HepG2 (cell line): ENCODE measurements around the gene LINGO3. TPM values are rescaled to one million over a fixed set of nuclear protein-coding genes. Genes with fewer than 3 reads are reported as not detected.
A peak's percentile ranks its signal among the peaks of the same experiment; 100 is the strongest.

ENCODE experiments used
- ATAC-seq: fragments of 200-7000 bp; cut with Tn5 transposase; 3 replicates; pipeline ENCODE4 v1.9.1; 2020; ENCODE audit warnings: mild to moderate bottlenecking, moderate library complexity
- BruUV-seq: library from RNA; stranded (reverse); fragments of 400-500 nt; replicated peaks from 2 replicates; lab custom pipeline; 2021; lab: Mats Ljungman, UMichigan
- CTCF ChIA-PET: fragments of 300-600 bp; formaldehyde crosslinking; extraction: SDS; loops from one replicate; lab custom pipeline; 2021; ENCODE audit warnings: low total read pairs, inconsistent platforms, low intra/inter-chr PET ratio; lab: Yijun Ruan, JAX
- POLR2A ChIA-PET: fragments of 350-600 bp; sonication (Branson Sonifier 250); formaldehyde crosslinking; loops from one replicate; lab custom pipeline; 2020; ENCODE audit warnings: antibody characterized with exemption, inconsistent platforms; lab: Yijun Ruan, JAX
- DNase-seq: peaks from one replicate; pipeline ENCODE4 v3.0.0-alpha.2; 2015; ENCODE audit warnings: low spot score
- FAIRE-seq: peaks from 3 replicates; lab custom pipeline; 2011; peaks lifted over from hg19 to GRCh38; lab: Jason Lieb, UNC
- H2AFZ ChIP-seq: one replicate; pipeline ENCODE4 v1.6.1; 2011; ENCODE audit warnings: low read length, inconsistent platforms
- H3K27ac ChIP-seq: fragments of 300-600 bp; 3 replicates; pipeline ENCODE4 v1.8.0; 2011; ENCODE audit warnings: mixed run types, mild to moderate bottlenecking, mixed read lengths, low read length, inconsistent platforms; ENCODE audit not compliant: insufficient read depth; ENCODE audit errors: extremely low read length
- H3K27me3 ChIP-seq, 2 experiments: fragments of 200-600 bp in 1 of 2; 2 replicates in 1 of 2; 3 replicates in 1 of 2; pipeline versions ENCODE4 v1.6.0 to v1.8.0; 2011; ENCODE audit warnings: low read length in 2 of 2, mild to moderate bottlenecking in 2 of 2, moderate library complexity in 2 of 2, inconsistent platforms in 1 of 2; ENCODE audit not compliant: insufficient read depth in 2 of 2, control insufficient read depth in 1 of 2
- H3K36me3 ChIP-seq, 2 experiments: fragments of 200-600 bp in 1 of 2; replicated peaks in 1 of 2; 2 replicates in 1 of 2; 3 replicates in 1 of 2; pipeline versions ENCODE4 v1.5.1 to v1.8.0; 2011; ENCODE audit warnings: low read length in 2 of 2, inconsistent platforms in 1 of 2; ENCODE audit not compliant: insufficient read depth in 2 of 2, control insufficient read depth in 1 of 2
- H3K4me1 ChIP-seq: 2 replicates; pipeline ENCODE4 v1.5.1; 2012; ENCODE audit warnings: low read length, inconsistent platforms; ENCODE audit not compliant: insufficient read depth
- H3K4me2 ChIP-seq: 2 replicates; pipeline ENCODE4 v1.6.0; 2011; ENCODE audit warnings: low read depth, low read length, inconsistent platforms
- H3K4me3 ChIP-seq, 3 experiments: fragments of 200-600 bp in 1 of 3; sonication (generic), shearing (Covaris generic) in 1 of 3; replicated peaks in 1 of 3; 2 replicates each; pipeline ENCODE4 v1.5.1; 2011 to 2016; ENCODE audit warnings: low read length in 3 of 3, inconsistent platforms in 2 of 3, low read depth in 2 of 3, mild to moderate bottlenecking in 2 of 3, control low read depth in 1 of 3, mixed read lengths in 1 of 3; ENCODE audit not compliant: insufficient read depth in 1 of 3
- H3K79me2 ChIP-seq: one replicate; pipeline ENCODE4 v1.6.1; 2011; ENCODE audit warnings: low read length, inconsistent platforms; ENCODE audit not compliant: insufficient read depth
- H3K9ac ChIP-seq: 2 replicates; pipeline ENCODE4 v1.6.0; 2011; ENCODE audit warnings: mild to moderate bottlenecking, low read depth, low read length, inconsistent platforms; ENCODE audit not compliant: insufficient read depth
- H3K9me3 ChIP-seq: 2 replicates; pipeline ENCODE4 v1.5.1; 2012; ENCODE audit warnings: mild to moderate bottlenecking, low read length
- H4K20me1 ChIP-seq: 2 replicates; pipeline ENCODE4 v1.6.0; 2011; ENCODE audit warnings: inconsistent platforms, mild to moderate bottlenecking, low read length, moderate library complexity; ENCODE audit not compliant: insufficient read depth
- AGO1 ChIP-seq: fragments of 200-400 bp; formaldehyde crosslinking; IDR thresholded peaks from 2 replicates; pipeline ENCODE4 v1.6.1; 2017; ENCODE audit warnings: mild to moderate bottlenecking, low read depth, low read length, moderate library complexity; ENCODE audit not compliant: poor library complexity, severe bottlenecking
- BHLHE40 ChIP-seq: IDR thresholded peaks from 2 replicates; pipeline ENCODE4 v1.6.1; 2011; ENCODE audit warnings: low read length, improper control_type of control experiment
- LBX2 ChIP-seq: sonication (generic); formaldehyde crosslinking; IDR thresholded peaks from 2 replicates; pipeline ENCODE4 v1.5.0; 2020; ENCODE audit warnings: missing genetic modification reagents, mild to moderate bottlenecking, borderline replicate concordance
- MBD4 ChIP-seq: IDR thresholded peaks from 2 replicates; pipeline ENCODE4 v1.6.1; 2012; ENCODE audit warnings: low read length, inconsistent platforms, borderline replicate concordance
- NONO ChIP-seq, 2 experiments: fragments of 450-650 bp in 1 of 2; sonication (generic) in 1 of 2; formaldehyde crosslinking in 1 of 2; IDR thresholded peaks in 1 of 2; conservative IDR thresholded peaks in 1 of 2; 2 replicates each; pipeline versions ENCODE4 v1.6.1 to v1.8.0; 2017 to 2022; ENCODE audit warnings: mild to moderate bottlenecking in 1 of 2, missing genetic modification reagents in 1 of 2, moderate library complexity in 1 of 2
- POLR2AphosphoS2 ChIP-seq: IDR thresholded peaks from 2 replicates; pipeline ENCODE4 v1.6.1; 2011; ENCODE audit warnings: low read depth, low read length, improper control_type of control experiment
- SOX5 ChIP-seq: IDR thresholded peaks from 2 replicates; pipeline ENCODE4 v1.6.1; 2016; ENCODE audit warnings: borderline replicate concordance
- U2AF2 ChIP-seq: fragments of 200-400 bp; formaldehyde crosslinking; IDR thresholded peaks from 2 replicates; pipeline ENCODE4 v1.6.1; 2017; ENCODE audit warnings: low read depth, mild to moderate bottlenecking, low read length
- YY1 ChIP-seq: IDR thresholded peaks from 2 replicates; pipeline ENCODE4 v1.6.1; 2011; ENCODE audit warnings: low read length, low read depth, moderate library complexity, mild to moderate bottlenecking; ENCODE audit not compliant: insufficient read depth, insufficient replicate concordance
- ZBTB4 ChIP-seq: sonication (generic); formaldehyde crosslinking; IDR thresholded peaks from 2 replicates; pipeline ENCODE4 v1.4.0; 2020; ENCODE audit warnings: missing genetic modification reagents, mild to moderate bottlenecking, borderline replicate concordance
- ZHX1 ChIP-seq: sonication (generic); formaldehyde crosslinking; IDR thresholded peaks from 2 replicates; pipeline ENCODE4 v1.8.1; 2022; ENCODE audit warnings: low read depth, mild to moderate bottlenecking, missing genetic modification reagents
- ZNF160 ChIP-seq: sonication (generic); formaldehyde crosslinking; IDR thresholded peaks from 2 replicates; pipeline ENCODE4 v1.8.0; 2022; ENCODE audit warnings: mild to moderate bottlenecking, inconsistent platforms, missing genetic modification reagents
- ZNF296 ChIP-seq: sonication (generic); formaldehyde crosslinking; conservative IDR thresholded peaks from 2 replicates; pipeline ENCODE4 v1.5.0; 2020; ENCODE audit warnings: mild to moderate bottlenecking, missing genetic modification reagents
- ZNF343 ChIP-seq: sonication (generic); formaldehyde crosslinking; IDR thresholded peaks from 2 replicates; pipeline ENCODE4 v1.4.0; 2020; ENCODE audit warnings: mild to moderate bottlenecking, missing genetic modification reagents
- ZNF546 ChIP-seq: sonication (generic); formaldehyde crosslinking; conservative IDR thresholded peaks from 2 replicates; pipeline ENCODE4 v1.8.1; 2023; ENCODE audit warnings: mild to moderate bottlenecking, missing genetic modification reagents
- ZNF703 ChIP-seq: sonication (generic); formaldehyde crosslinking; IDR thresholded peaks from 2 replicates; pipeline ENCODE4 v1.5.1; 2020; ENCODE audit warnings: missing genetic modification reagents, mild to moderate bottlenecking, moderate library complexity, borderline replicate concordance
- ZSCAN29 ChIP-seq: sonication (generic); formaldehyde crosslinking; conservative IDR thresholded peaks from 2 replicates; pipeline ENCODE4 v1.4.0; 2020; ENCODE audit warnings: mild to moderate bottlenecking, missing genetic modification reagents
- WGBS: methylation state at CpG from one replicate; pipeline ENCODE4 v1.1.6; 2017; ENCODE audit warnings: low lambda C conversion rate; 5-methylcytosine and 5-hydroxymethylcytosine counted together
- in situ Hi-C: cut with HindIII; loops from 2 replicates; pipeline ENCODE4 v1.10.0; 2017; ENCODE audit warnings: low pct_unique_long_range_greater_than_20kb; ENCODE audit not compliant: extremely low pct_ligation_motif_present
- intact Hi-C: fragments of 100-400 bp; cut with micrococcal nuclease; formaldehyde crosslinking; loops from one replicate; pipeline ENCODE4 v1.10.0; 2022; ENCODE audit not compliant: unreplicated experiment
- polyA plus RNA-seq, 8 experiments: library from polyadenylated mRNA; depleted of rRNA in 3 of 8; stranded (reverse) in 7 of 8; unstranded in 1 of 8; fragments of >200 nt; fragmentation: Illumina TruSeq in 4 of 8; extraction: Trizol in 4 of 8; gene quantifications; 2 replicates each; pipeline versions ENCODE4 v1.2.1 to v1.2.3, GENCODE V29; 2011 to 2016; ENCODE audit warnings: low read depth in 4 of 8, missing spikeins in 1 of 8, mixed read lengths in 1 of 8; ENCODE audit not compliant: insufficient read depth in 1 of 8
- total RNA-seq, 5 experiments: library from RNA; depleted of rRNA; stranded (reverse); fragments of >200 nt; fragmentation: Illumina TruSeq; extraction: Trizol; gene quantifications; 2 replicates each; pipeline ENCODE4 v1.2.3, GENCODE V29; 2016; ENCODE audit warnings: low read depth in 1 of 5

The LINGO3 gene
- total and polyA plus RNA-seq, 2 of the 13 experiments (the other 11 are each of a cell fraction or from before 2014, with no cell fraction given) = not detected

- no TSS peak for BruUV-seq
- ChIA-PET CTCF (no interaction called here), POLR2A (no interaction called here)
- no peak overlapping the region for H3K4me2 ChIP-seq
- H3K9ac ChIP-seq = no peak overlapping the region
- H3K9me3 ChIP-seq = no peaks in the 10 kb centered on the region
- no peak overlapping the region for H3K27ac ChIP-seq
- whole genome bisulfite sequencing = 92% methylated on average over 11 of the region's 19 CpGs
- H2AFZ ChIP-seq = no peak overlapping the region
- no peak overlapping the region for H3K4me3 ChIP-seq
- no peak for FAIRE-seq
- in situ Hi-C loops (no loop called here), intact Hi-C loops (no loop called here)
- peaks cover 6% of the 10 kb centered on the region; the same call in 1 of the 2 replicates for H4K20me1 ChIP-seq
- ATAC-seq = peak; percentile 51
- H3K27me3 ChIP-seq = no peaks in the 10 kb centered on the region
- H3K79me2 ChIP-seq = peaks cover under 1% of the 10 kb centered on the region
- no peaks in the 10 kb centered on the region; a peak in 2 of 5 replicates for H3K36me3 ChIP-seq
- peaks cover 22% of the 10 kb centered on the region for H3K4me1 ChIP-seq
- DNase-seq = peak; percentile 29
- TF ChIP-seq LBX2 = no peak
- TF ChIP-seq ZNF296 (CRISPR knock-in tag) = no peak
- TF ChIP-seq BHLHE40 = peak; percentile 79
- TF ChIP-seq AGO1 = no peak
- no peak for TF ChIP-seq ZNF703 (CRISPR knock-in tag)
- TF ChIP-seq U2AF2 = no peak
- TF ChIP-seq ZSCAN29 = no peak
- TF ChIP-seq YY1 = no peak
- peak; percentile 36; the same call in 1 of the 2 replicates for TF ChIP-seq ZBTB4 (CRISPR knock-in tag)
- TF ChIP-seq NONO (IDR thresholded peaks at IDR 0.05) = no peak
- TF ChIP-seq NONO (CRISPR knock-in tag; conservative IDR thresholded peaks at IDR 0.05) = no peak
- TF ChIP-seq ZNF546 (CRISPR knock-in tag) = no peak
- TF ChIP-seq SOX5 (CRISPR knock-in tag) = no peak
- TF ChIP-seq ZHX1 (CRISPR knock-in tag) = 0 out of 2 replicates have a peak, but pooled peaks have one; percentile 42
- TF ChIP-seq MBD4 = no peak
- no peak for TF ChIP-seq POLR2AphosphoS2
- TF ChIP-seq ZNF160 (CRISPR knock-in tag) = no peak
- TF ChIP-seq ZNF343 = no peak
Measured at GRCh38 chr19:2337329-2337707, 29.4 kb upstream of the LINGO3 start.
